ENCODE results near the gene ACP6.
A peak's percentile ranks its signal among the peaks of the same experiment; 100 is the strongest.

Gene ACP6

GRCh38 chr1:147670319-147671001 is at the start of gene ACP6:
Gene ACP6 (minus strand): TSS chr1:147670524. CDS start chr1:147670048, 476 bp downstream.
- no peak for TF ChIP-seq CTCF (IDR thresholded peaks at IDR 0.05; ENCODE audit: low read depth, low read length)
- H3K4me3 ChIP-seq (ENCODE audit: low read depth, low read length) = peak within 1 kb of the TSS; percentile 71

GRCh38 chr1:147719711-147720225 is 49.4 kb upstream of the ACP6 start:
- H3K4me3 ChIP-seq (ENCODE audit: low read depth, low read length) = no peak overlapping the region
- no peak for TF ChIP-seq CTCF (IDR thresholded peaks at IDR 0.05; ENCODE audit: low read depth, low read length)

- H3K4me3 ChIP-seq (ENCODE audit: low read depth, low read length) = no peak overlapping the region
- no peak for TF ChIP-seq CTCF (IDR thresholded peaks at IDR 0.05; ENCODE audit: low read depth, low read length)
Measured at GRCh38 chr1:147719029-147719698, 48.8 kb upstream of the ACP6 start.

- no peak for TF ChIP-seq CTCF (IDR thresholded peaks at IDR 0.05; ENCODE audit: low read depth, low read length)
- H3K4me3 ChIP-seq (ENCODE audit: low read depth, low read length) = no peak overlapping the region
Measured at GRCh38 chr1:147717706-147718097, 47.4 kb upstream of the ACP6 start.

GRCh38 chr1:147717051-147717705 is 46.9 kb upstream of the ACP6 start:
- TF ChIP-seq CTCF (IDR thresholded peaks at IDR 0.05; ENCODE audit: low read depth, low read length) = no peak
- H3K4me3 ChIP-seq (ENCODE audit: low read depth, low read length) = no peak overlapping the region

- TF ChIP-seq CTCF (IDR thresholded peaks at IDR 0.05; ENCODE audit: low read depth, low read length) = no peak
- H3K4me3 ChIP-seq (ENCODE audit: low read depth, low read length) = no peak overlapping the region
Measured at GRCh38 chr1:147712605-147713004, 42.3 kb upstream of the ACP6 start.

Measured in WI38 (cell line).